Activated CD4-positive, alpha-beta T cell treated with anti-CD3 and anti-CD28 coated beads, Interleukin-10, Interleukin-2, amounts not matched to agents 100 ng/mL and 50 ng/mL, durations not matched to agents 16 hours and 8 hours (primary cell): ENCODE results near the gene TGFBR2.
A peak's percentile ranks its signal among the peaks of the same experiment; 100 is the strongest.

ENCODE experiments used
- DNase-seq: peaks from one replicate; pipeline ENCODE4 v3.0.0-alpha.2; 2020

TGFBR2 gene

GRCh38 chr3:30604093-30604492, 2.3 kb upstream of the TGFBR2 start:
- peak; percentile 16 for DNase-seq

GRCh38 chr3:30604558-30604957, 1.8 kb upstream of the TGFBR2 start:
- DNase-seq: peak; percentile 56

- DNase-seq: no peak
Measured at GRCh38 chr3:30605005-30605404, 1.4 kb upstream of the TGFBR2 start.

DNA sequence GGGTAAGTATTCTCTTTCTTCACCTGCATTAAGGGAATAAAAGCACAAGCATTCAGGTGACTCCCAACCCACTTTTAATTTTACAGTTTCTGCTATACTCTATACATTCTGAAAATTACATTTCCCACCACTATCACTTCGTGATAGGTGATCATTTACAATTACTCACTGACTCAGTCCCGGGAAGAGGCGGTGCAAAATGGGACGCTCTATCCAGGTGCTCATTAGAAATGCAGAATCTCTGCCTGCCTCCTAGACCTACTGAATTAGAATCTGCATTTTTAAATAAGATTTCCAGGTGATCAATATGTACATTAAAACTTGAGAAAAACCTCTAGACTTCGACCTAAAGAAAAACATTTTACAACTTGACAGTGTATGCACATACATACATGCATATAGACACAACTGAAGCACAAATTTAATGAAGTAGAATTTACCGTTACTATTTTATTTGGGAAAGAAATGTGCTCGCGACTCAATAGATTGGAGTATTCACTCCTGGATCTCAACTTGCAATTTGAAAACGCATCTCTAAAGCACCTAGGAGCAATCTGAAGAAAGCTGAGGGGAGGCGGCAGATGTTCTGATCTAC, 598 bp upstream of the TGFBR2 start:
- peak; percentile 11 for DNase-seq

- peak; percentile 77 for DNase-seq
Measured at GRCh38 chr3:30607032-30607833, 832 bp downstream of the TGFBR2 start.

DNA sequence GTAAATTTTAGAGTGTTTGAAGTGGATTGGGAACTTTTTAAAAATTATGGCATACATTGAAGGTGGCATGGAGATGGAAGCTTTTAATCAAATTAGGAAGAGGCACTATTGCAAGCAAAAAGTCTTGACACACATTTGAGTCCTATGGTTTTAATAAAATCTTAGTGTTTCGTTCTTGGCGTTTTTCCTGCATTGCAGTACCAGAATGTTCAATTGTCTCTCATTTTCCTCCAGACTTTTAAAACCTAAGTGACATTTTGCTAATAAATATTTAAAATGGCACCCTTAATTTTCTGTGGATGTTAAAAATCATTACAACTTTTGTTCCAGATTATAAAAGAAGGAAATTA, 2.2 kb downstream of the TGFBR2 start:
- no peak for DNase-seq

DNA sequence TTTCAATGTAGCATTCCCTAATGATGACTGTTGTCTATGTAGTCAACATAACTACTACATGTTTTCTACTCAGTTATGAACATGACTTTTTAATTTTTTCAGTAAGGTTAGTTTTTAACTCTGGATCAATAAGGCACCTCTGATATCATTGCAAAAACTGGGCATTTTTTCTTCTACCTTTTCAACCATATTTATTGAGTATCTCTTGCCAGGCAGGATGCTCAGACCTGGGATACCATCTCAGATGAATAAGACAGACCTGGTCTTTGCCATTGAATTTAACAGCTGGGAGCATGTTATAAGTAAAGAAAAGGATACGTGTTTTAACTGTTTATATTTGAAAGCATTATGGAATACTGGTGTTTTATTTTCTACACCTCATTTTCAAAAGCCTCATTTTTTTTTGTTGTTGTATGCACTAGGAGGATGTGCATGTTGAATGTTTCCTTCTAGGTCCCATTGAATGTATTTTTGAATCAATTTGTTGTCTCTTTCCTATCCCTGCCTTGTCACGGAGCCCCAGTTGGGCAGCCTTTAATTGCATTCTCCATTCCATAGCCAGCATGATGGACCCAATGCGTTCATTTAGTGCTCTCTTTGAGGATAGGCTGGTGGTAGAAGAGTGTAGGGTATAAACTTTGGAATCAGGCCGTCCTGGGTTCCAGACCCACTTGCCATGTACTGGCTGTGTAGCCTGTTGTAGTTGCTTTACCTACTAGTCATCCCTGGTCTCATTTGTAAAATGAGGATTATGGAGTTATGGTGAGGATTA, 3.7 kb downstream of the TGFBR2 start:
- peak; percentile 19 for DNase-seq

DNA sequence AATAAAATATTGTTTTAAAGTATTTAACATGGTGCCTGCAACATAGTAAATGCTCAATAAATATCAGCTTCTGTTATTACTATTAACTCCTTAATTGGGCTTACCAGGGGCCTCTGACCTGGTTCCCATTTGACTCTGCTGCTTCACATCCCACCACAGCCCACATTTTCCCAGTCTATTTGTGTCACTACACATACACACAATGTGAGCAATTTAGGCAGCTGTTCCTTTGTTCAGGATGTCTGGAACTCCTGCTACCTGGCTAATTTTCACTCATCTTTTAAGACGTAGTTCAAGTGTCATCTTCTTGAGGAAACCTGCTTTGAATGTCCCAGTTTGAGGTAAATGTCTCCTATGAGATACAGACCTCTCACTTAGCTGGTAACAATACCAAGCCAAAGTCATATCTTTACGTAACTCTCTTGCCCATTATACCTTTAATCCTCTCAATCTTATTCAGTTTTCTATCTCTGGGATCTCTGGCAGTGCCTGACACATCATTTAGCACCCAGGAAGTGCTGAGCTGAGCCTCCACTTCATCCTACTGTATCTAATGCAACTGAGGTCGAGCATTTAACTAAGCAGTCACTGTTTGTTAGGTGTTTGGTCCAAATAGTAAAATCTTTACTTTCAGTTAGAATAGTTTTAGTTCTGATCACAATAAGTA, 4.4 kb downstream of the TGFBR2 start:
- peak; percentile 88 for DNase-seq

- no peak for DNase-seq
Measured at GRCh38 chr3:30611613-30612436, 5.4 kb downstream of the TGFBR2 start.

GRCh38 chr3:30612437-30613132, 6.2 kb downstream of the TGFBR2 start:
- no peak for DNase-seq

- no peak for DNase-seq
Measured at GRCh38 chr3:30613133-30613825, 6.9 kb downstream of the TGFBR2 start.

- DNase-seq: no peak
Measured at GRCh38 chr3:30614373-30614772, 8.0 kb downstream of the TGFBR2 start.

DNA sequence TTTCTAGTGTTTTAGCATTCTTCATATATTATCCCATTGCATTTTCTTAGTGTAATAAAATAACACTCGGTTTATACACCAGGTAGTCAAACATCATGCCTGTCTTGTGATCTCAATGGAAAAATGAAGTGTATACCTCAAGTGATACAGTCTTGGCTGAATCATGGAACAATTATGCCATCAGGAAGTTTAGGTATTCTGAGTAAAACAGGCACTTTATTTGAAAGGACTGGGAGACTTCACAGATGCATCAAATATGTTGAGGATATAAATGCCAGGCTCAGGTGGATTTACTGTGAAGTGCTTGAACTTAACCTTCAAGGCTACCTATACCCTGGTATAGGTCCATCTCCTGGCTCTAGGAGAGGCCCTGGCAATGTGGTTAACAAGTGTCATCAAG, 8.5 kb downstream of the TGFBR2 start:
- peak; percentile 48 for DNase-seq

- peak; percentile 18 for DNase-seq
Measured at GRCh38 chr3:30615615-30616346, 9.4 kb downstream of the TGFBR2 start.

DNA sequence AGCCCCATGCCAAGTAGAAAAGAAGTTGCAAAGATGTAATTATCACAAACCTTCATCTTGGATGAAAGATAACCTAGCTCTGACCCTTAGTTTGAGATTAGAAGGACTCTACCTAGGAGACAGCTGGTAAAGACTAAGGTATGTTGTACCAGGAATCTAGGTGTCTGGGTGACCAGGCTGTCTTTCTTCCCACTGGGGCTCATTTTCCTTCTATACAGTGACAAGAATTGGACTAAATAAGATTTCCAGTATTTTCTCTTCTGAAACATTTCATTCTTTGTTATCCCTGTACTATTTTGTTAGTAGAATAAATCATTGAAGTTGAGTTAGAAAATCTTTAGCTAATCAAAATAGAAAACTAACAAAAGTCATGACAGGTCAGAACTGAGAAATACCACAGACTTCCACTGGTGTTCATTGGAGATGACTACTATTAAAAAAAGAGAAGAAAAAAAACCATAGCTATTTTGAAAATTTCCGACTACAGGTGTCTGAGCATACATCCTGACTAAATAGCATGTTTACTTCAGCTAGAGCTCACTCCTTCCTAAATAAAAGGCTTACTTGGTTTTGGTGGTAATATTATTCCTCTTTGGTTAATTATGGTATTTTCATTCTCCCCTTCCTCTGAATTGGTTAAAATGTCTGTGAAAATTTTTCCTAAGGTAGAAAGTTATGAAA, 10.1 kb downstream of the TGFBR2 start:
- peak; percentile 28 for DNase-seq

- DNase-seq: peak; percentile 18
Measured at GRCh38 chr3:30617069-30617468, 10.7 kb downstream of the TGFBR2 start.

GRCh38 chr3:30617653-30618052, 11.3 kb downstream of the TGFBR2 start:
- DNase-seq: no peak

DNA sequence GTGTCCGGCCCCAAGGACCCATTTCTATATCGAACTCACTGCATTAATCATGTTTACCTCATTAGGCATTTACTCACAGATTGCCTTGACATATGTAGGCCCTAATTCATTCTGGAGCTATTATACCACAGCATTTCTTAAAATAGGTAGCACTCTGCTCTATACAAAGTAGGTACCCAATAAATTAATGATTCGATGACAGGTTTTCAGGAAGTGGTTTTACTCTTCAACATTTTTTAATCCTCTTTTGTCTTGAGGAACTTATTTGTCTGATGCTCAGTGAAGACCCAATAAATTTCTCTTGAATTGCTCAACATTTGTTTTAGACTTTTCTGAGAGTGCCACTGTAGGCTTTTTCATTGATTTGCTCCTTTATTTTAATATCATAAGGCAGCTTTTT, 12.1 kb downstream of the TGFBR2 start:
- peak; percentile 7 for DNase-seq

DNA sequence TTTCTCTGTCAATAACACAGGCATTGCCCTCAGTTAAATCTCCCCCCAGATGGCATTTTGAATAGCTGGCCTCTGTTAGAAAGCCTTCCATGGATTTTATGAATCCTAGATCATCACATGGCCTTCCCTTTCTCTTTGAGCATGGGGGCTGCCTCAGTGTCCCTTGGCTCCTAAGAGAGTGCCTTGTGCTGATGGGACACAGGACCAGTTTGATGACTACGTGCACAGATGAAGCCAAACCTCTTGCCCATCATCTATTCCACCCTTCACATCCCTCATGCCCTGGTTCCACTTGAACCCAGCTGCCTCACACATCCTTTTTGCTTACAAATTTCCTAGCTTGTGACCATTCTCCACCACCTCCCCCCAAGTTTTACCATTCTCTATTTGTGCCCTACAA, 12.9 kb downstream of the TGFBR2 start:
- DNase-seq: peak; percentile 5
